CD14-positive monocyte (primary cell): ENCODE data around the gene SPC25. TPM values are rescaled to one million over a fixed set of nuclear protein-coding genes. Genes with fewer than 3 reads are reported as not detected.

Experiments
- DNase-seq, 3 donors: peaks; one replicate each; pipeline ENCODE4 v3.0.0-alpha.2; 2011 to 2022
- H2AFZ ChIP-seq: 2 replicates; pipeline ENCODE4 v1.6.0; 2012; ENCODE audit warnings: mild to moderate bottlenecking, low read depth, low read length, inconsistent platforms; ENCODE audit not compliant: insufficient read depth, poor library complexity, severe bottlenecking
- H3K27ac ChIP-seq, 2 donors: 1 replicate in 1 of 2; 2 replicates in 1 of 2; pipeline ENCODE4 v1.5.1; 2012 to 2013; ENCODE audit warnings: low read length in 2 of 2, control low read depth in 1 of 2, inconsistent platforms in 1 of 2, low read depth in 1 of 2, mild to moderate bottlenecking in 1 of 2
- H3K27me3 ChIP-seq, 2 donors: one replicate each; pipeline versions ENCODE4 v1.6.0 to v1.6.1; 2011 to 2013; ENCODE audit warnings: low read length in 2 of 2; ENCODE audit not compliant: control insufficient read depth in 2 of 2, insufficient read depth in 2 of 2
- H3K36me3 ChIP-seq, 2 donors: replicated peaks in 1 of 2; 1 replicate in 1 of 2; 2 replicates in 1 of 2; pipeline versions ENCODE4 v1.5.1 to v1.6.1; 2012 to 2013; ENCODE audit warnings: low read length in 2 of 2, control low read depth in 1 of 2, inconsistent platforms in 1 of 2, mild to moderate bottlenecking in 1 of 2; ENCODE audit not compliant: insufficient read depth in 2 of 2, control insufficient read depth in 1 of 2
- H3K4me1 ChIP-seq, 2 donors: 1 replicate in 1 of 2; 2 replicates in 1 of 2; pipeline versions ENCODE4 v1.5.1 to v1.6.1; 2012 to 2013; ENCODE audit warnings: low read length in 2 of 2, control low read depth in 1 of 2, inconsistent platforms in 1 of 2, mild to moderate bottlenecking in 1 of 2, moderate library complexity in 1 of 2; ENCODE audit not compliant: insufficient read depth in 2 of 2, control insufficient read depth in 1 of 2
- H3K4me2 ChIP-seq: replicated peaks from 2 replicates; pipeline ENCODE3; 2012; ENCODE audit warnings: low read length, moderate library complexity, mild to moderate bottlenecking; ENCODE audit not compliant: poor library complexity, severe bottlenecking; ENCODE audit errors: extremely low read depth
- H3K4me3 ChIP-seq, 3 experiments: fragments of 200-600 bp in 1 of 3; sonication (generic) in 1 of 3; replicated peaks in 1 of 3; 1 replicate in 2 of 3; 2 replicates in 1 of 3; pipeline ENCODE4 v1.5.1; 2011 to 2013; ENCODE audit warnings: low read length in 3 of 3, mild to moderate bottlenecking in 3 of 3, control low read depth in 2 of 3, low read depth in 2 of 3, inconsistent platforms in 1 of 3, moderate library complexity in 1 of 3
- H3K79me2 ChIP-seq: 2 replicates; pipeline ENCODE4 v1.6.0; 2012; ENCODE audit warnings: mild to moderate bottlenecking, control low read depth, inconsistent platforms, low read length, moderate library complexity; ENCODE audit not compliant: insufficient read depth
- H3K9ac ChIP-seq: 2 replicates; pipeline ENCODE4 v1.6.0; 2017; ENCODE audit warnings: low read length, mild to moderate bottlenecking; ENCODE audit not compliant: insufficient read depth, poor library complexity, severe bottlenecking
- H3K9me3 ChIP-seq, 2 donors: replicated peaks in 1 of 2; 1 replicate in 1 of 2; 2 replicates in 1 of 2; pipeline versions ENCODE4 v1.5.1 to v1.6.1; 2012 to 2013; ENCODE audit warnings: low read length in 2 of 2, control low read depth in 1 of 2; ENCODE audit not compliant: control insufficient read depth in 1 of 2, insufficient read depth in 1 of 2
- H4K20me1 ChIP-seq: 2 replicates; pipeline ENCODE4 v1.6.0; 2012; ENCODE audit warnings: mild to moderate bottlenecking, low read length, control low read depth, moderate library complexity; ENCODE audit not compliant: insufficient read depth
- H3K27ac Mint-ChIP-seq, 7 donors: one replicate each; pipeline ENCODE4 v1.8.0; 2020; ENCODE audit warnings: mild to moderate bottlenecking in 7 of 7, mixed read lengths in 7 of 7, moderate library complexity in 6 of 7, inconsistent platforms in 2 of 7
- H3K27me3 Mint-ChIP-seq, 3 donors: one replicate each; pipeline ENCODE4 v1.8.0; 2021 to 2022; ENCODE audit warnings: low read depth in 3 of 3, mild to moderate bottlenecking in 3 of 3, mixed read lengths in 3 of 3, moderate library complexity in 3 of 3, inconsistent platforms in 1 of 3
- H3K36me3 Mint-ChIP-seq, 2 donors: one replicate each; pipeline ENCODE4 v1.8.0; 2020; ENCODE audit warnings: mixed read lengths in 2 of 2, inconsistent platforms in 1 of 2, mild to moderate bottlenecking in 1 of 2
- H3K4me1 Mint-ChIP-seq: one replicate; pipeline ENCODE4 v1.8.0; 2020; ENCODE audit warnings: mild to moderate bottlenecking, mixed read lengths
- H3K4me3 Mint-ChIP-seq, 2 donors: one replicate each; pipeline ENCODE4 v1.8.0; 2020; ENCODE audit warnings: mild to moderate bottlenecking in 2 of 2, mixed read lengths in 2 of 2, moderate library complexity in 1 of 2
- H3K9me3 Mint-ChIP-seq, 7 donors: one replicate each; pipeline ENCODE4 v1.8.0; 2020 to 2022; ENCODE audit warnings: mixed read lengths in 7 of 7, mild to moderate bottlenecking in 6 of 7, moderate library complexity in 6 of 7, inconsistent platforms in 2 of 7
- WGBS: methylation state at CpG from one replicate; pipeline ENCODE4 v1.1.5; 2013; ENCODE audit warnings: missing lambda C conversion rate; ENCODE audit not compliant: insufficient coverage; 5-methylcytosine and 5-hydroxymethylcytosine counted together
- intact Hi-C, 2 donors: fragments of 100-400 bp; cut with micrococcal nuclease; formaldehyde crosslinking; loops; one replicate each; pipeline versions ENCODE4 v1.15.0 to v1.15.1; 2023
- polyA plus RNA-seq, 3 donors: library from polyadenylated mRNA; depleted of rRNA in 1 of 3; unstranded in 2 of 3; stranded (reverse) in 1 of 3; fragments of 300-500 nt in 2 of 3; fragments of >200 nt in 1 of 3; fragmentation: Illumina TruSeq in 2 of 3; gene quantifications; 1 replicate in 2 of 3; 2 replicates in 1 of 3; pipeline ENCODE4 v1.2.3, GENCODE V29; 2012 to 2021
- TF ChIP-seq, protein P1 (sequence below): fragments of 200-600 bp; IDR thresholded peaks from one replicate; pipeline ENCODE4 v1.8.0; 2022; ENCODE audit warnings: antibody characterized with exemption, mild to moderate bottlenecking

The SPC25 gene
- polyA plus RNA-seq, 3 donors, result not detected

DNA sequence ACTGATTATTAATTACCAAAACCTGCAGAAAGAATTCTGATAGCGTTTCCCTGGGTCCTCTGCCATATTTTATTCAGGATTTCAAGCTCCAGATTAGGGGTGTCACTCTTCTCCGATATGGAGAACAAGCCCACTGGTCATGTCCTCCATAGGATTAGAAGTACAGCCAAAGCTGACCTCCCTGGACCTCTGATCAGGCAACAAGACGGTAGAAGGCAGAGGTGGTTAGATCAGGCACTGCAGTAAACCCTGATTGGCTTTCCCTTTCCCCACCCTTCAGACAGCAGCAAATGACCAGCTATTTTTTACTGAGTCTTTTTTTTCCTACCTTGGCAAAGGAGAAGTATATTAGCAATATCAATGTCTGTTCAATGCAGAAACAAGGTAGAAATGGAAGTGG lies 37.7 kb downstream of the SPC25 start:
- Mint-ChIP-seq H3K9me3 (peaks cover 0 to 1% (median 0%) of the 10 kb centered on the region in 7 donors), H3K4me3 (no peak overlapping the region), H3K36me3 (peaks cover 26 to 36% of the 10 kb centered on the region in 2 donors), H3K27ac (no peak overlapping the region), H3K27me3 (peaks cover 0 to 2% (median 0%) of the 10 kb centered on the region in 3 donors), H3K4me1 (no peaks in the 10 kb centered on the region)
- Histone ChIP-seq H3K27ac (no peak overlapping the region), H3K79me2 (no peaks in the 10 kb centered on the region), H3K9ac (no peak overlapping the region), H3K4me1 (no peaks in the 10 kb centered on the region), H3K27me3 (no peaks in the 10 kb centered on the region), H3K4me3 (no peak overlapping the region), H2AFZ (no peak overlapping the region), H3K9me3 (no peaks in the 10 kb centered on the region), H3K4me2 (no peak overlapping the region), H4K20me1 (no peaks in the 10 kb centered on the region), H3K36me3 (peaks cover 4 to 6% of the 10 kb centered on the region in 2 donors)
- WGBS, result 50% methylated on average over 2 of the region's 3 CpGs
- TF ChIP-seq, protein P1, sequence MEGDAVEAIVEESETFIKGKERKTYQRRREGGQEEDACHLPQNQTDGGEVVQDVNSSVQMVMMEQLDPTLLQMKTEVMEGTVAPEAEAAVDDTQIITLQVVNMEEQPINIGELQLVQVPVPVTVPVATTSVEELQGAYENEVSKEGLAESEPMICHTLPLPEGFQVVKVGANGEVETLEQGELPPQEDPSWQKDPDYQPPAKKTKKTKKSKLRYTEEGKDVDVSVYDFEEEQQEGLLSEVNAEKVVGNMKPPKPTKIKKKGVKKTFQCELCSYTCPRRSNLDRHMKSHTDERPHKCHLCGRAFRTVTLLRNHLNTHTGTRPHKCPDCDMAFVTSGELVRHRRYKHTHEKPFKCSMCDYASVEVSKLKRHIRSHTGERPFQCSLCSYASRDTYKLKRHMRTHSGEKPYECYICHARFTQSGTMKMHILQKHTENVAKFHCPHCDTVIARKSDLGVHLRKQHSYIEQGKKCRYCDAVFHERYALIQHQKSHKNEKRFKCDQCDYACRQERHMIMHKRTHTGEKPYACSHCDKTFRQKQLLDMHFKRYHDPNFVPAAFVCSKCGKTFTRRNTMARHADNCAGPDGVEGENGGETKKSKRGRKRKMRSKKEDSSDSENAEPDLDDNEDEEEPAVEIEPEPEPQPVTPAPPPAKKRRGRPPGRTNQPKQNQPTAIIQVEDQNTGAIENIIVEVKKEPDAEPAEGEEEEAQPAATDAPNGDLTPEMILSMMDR, result no peak
- no peak for DNase-seq
- intact Hi-C loops, result no loop called here

DNA sequence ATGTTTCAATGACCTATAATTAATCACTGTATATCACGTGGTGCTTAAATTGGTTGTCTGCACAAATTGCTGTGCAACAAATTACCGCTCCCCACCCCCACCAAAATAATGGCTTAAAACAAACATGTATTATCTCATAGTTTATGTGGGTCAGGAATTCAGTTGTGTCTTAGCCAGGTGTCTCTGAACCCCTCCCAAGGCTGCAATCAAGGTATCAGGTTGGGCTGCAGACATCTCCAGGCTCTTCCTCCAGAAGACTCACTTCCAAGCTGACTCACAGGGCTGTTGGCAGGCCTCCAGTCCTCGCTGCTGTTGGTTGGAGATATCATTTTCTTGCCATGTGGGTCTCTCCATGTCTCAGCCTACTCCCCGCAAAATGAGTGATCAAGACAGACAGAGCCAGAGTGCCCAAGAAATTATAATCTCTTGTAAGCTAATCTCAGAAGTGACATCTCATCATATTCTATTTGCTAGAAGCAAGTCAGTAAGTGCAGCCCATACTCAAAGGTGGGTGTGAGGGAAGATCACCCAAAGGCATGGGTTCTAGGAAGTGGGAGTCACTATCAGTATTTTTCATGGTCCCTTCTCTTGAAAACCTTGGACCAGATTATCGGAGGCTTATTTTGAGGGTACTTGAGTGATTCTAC lies 38.4 kb downstream of the SPC25 start:
- Histone ChIP-seq H2AFZ (no peak overlapping the region), H4K20me1 (no peaks in the 10 kb centered on the region), H3K36me3 (peaks cover 4 to 6% of the 10 kb centered on the region in 2 donors), H3K4me2 (no peak overlapping the region), H3K4me3 (no peak overlapping the region), H3K79me2 (no peaks in the 10 kb centered on the region), H3K9ac (no peak overlapping the region), H3K27me3 (no peaks in the 10 kb centered on the region), H3K9me3 (no peaks in the 10 kb centered on the region), H3K27ac (no peak overlapping the region), H3K4me1 (no peaks in the 10 kb centered on the region)
- peak overlapping the region in 1 of 7 donors; percentile 59 for H3K27ac Mint-ChIP-seq
- peaks cover 0 to 1% (median 0%) of the 10 kb centered on the region in 7 donors for H3K9me3 Mint-ChIP-seq
- peaks cover 0 to 2% (median 0%) of the 10 kb centered on the region in 3 donors for H3K27me3 Mint-ChIP-seq
- H3K36me3 Mint-ChIP-seq, result peaks cover 26 to 30% of the 10 kb centered on the region in 2 donors
- no peaks in the 10 kb centered on the region for H3K4me1 Mint-ChIP-seq
- no peak overlapping the region for H3K4me3 Mint-ChIP-seq
- TF ChIP-seq, protein P1, result no peak
- WGBS, result no CpG with 5 or more reads among the region's 5 CpGs
- no peak for DNase-seq
- intact Hi-C loops, result no loop called here
